Measurements from ENCODE around the gene FCGR2B.

DNA sequence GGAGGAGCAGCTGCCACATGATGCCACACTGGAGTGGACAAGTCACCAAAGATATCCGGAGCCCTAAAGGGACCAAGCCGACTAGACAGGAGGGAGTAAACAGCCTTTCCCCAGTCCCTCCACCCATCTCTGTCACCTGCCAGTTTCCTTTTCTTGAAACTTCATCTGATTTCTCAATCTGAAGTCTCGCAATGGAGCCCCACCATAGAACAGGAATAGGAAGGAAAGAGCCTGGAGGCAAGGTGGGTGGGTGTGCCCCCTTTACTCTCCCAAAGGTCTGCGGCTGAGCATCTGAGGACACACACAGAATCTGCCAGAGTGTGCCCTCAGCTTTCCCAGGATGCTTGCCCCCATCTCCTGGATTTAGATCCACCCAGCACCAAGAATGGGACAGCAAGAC is 31.9 kb upstream of the FCGR2B start, which contains the start of gene FCGR3B:
- TF ChIP-seq POLR2A (IDR thresholded peaks at IDR 0.05; ENCODE audit: low read length) (no peak), GATA1 (IDR thresholded peaks at IDR 0.05; ENCODE audit: low read depth, low read length) (no peak)

All from erythroblast (primary cell).